ENCODE results near the gene RXRA. TPM values are rescaled to one million over a fixed set of nuclear protein-coding genes. Genes with fewer than 3 reads are reported as not detected.

RXRA gene
- total and polyA plus RNA-seq, 2 of the 13 experiments (the other 11 are each of a cell fraction or from before 2014, with no cell fraction given), result 18.9 to 29.2 TPM

DNA sequence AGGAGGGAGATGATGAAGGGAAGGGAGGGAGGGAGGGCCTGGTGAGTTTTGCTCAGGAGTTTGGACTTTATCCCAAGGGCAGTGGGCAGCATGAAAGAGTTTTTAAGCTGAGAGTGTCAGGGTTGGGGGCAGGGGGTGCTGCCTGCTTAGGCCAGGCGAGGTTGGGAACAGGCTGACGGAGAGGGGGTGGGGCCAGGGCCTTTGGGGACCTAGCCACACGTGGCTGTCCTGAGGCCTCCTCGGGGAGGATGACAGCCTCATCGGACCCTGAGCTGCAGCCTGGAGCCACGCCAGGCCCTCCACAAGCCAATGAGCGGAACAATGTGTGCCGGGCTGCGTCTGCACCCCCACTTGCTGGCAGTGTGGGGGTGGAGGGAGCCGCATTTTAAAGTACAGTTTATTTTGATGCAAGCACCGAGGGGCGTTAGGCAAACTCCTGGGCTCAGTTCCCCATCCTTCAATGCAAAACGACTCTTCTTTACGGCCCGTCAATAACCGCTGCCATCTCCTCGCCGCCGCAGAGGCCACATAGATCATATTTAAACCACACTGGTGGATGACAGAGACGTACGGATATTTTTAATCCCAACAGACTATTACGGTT, 5.3 kb upstream of the RXRA start (continued):
- TF ChIP-seq, protein P1, sequence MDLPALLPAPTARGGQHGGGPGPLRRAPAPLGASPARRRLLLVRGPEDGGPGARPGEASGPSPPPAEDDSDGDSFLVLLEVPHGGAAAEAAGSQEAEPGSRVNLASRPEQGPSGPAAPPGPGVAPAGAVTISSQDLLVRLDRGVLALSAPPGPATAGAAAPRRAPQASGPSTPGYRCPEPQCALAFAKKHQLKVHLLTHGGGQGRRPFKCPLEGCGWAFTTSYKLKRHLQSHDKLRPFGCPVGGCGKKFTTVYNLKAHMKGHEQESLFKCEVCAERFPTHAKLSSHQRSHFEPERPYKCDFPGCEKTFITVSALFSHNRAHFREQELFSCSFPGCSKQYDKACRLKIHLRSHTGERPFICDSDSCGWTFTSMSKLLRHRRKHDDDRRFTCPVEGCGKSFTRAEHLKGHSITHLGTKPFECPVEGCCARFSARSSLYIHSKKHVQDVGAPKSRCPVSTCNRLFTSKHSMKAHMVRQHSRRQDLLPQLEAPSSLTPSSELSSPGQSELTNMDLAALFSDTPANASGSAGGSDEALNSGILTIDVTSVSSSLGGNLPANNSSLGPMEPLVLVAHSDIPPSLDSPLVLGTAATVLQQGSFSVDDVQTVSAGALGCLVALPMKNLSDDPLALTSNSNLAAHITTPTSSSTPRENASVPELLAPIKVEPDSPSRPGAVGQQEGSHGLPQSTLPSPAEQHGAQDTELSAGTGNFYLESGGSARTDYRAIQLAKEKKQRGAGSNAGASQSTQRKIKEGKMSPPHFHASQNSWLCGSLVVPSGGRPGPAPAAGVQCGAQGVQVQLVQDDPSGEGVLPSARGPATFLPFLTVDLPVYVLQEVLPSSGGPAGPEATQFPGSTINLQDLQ (CRISPR knock-in tag; IDR thresholded peaks at IDR 0.05), result no peak
- no peak for TF ChIP-seq HDAC6 (IDR thresholded peaks at IDR 0.05; ENCODE audit: low read depth, low read length)
- TF ChIP-seq JDP2 (CRISPR knock-in tag; IDR thresholded peaks at IDR 0.05; ENCODE audit: borderline replicate concordance), result no peak
- TF ChIP-seq ESRRA (CRISPR knock-in tag; IDR thresholded peaks at IDR 0.05; ENCODE audit: low read depth), result 0 out of 2 replicates have a peak, but pooled peaks have one; percentile 51
- no peak for TF ChIP-seq HES4 (CRISPR knock-in tag; IDR thresholded peaks at IDR 0.05; ENCODE audit: borderline replicate concordance)
- TF ChIP-seq ZNF333 (CRISPR knock-in tag; IDR thresholded peaks at IDR 0.05; ENCODE audit: borderline replicate concordance), result no peak
- TF ChIP-seq, protein P2, sequence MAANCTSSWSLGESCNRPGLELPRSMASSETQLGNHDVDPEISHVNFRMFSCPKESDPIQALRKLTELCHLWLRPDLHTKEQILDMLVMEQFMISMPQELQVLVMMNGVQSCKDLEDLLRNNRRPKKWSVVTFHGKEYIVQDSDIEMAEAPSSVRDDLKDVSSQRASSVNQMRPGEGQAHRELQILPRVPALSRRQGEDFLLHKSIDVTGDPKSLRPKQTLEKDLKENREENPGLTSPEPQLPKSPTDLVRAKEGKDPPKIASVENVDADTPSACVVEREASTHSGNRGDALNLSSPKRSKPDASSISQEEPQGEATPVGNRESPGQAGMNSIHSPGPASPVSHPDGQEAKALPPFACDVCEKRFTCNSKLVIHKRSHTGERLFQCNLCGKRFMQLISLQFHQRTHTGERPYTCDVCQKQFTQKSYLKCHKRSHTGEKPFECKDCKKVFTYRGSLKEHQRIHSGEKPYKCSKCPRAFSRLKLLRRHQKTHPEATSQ (CRISPR knock-in tag; IDR thresholded peaks at IDR 0.05; ENCODE audit: borderline replicate concordance), result no peak
- no peak for TF ChIP-seq FIP1L1 (IDR thresholded peaks at IDR 0.05; ENCODE audit: borderline replicate concordance, insufficient read depth, low read depth, low read length)
- no peak for TF ChIP-seq HNRNPH1 (optimal IDR thresholded peaks at IDR 0.05; ENCODE audit: low read depth, low read length)
- TF ChIP-seq ZFP36 (IDR thresholded peaks at IDR 0.05; ENCODE audit: borderline replicate concordance, low read depth, low read length, partially characterized antibody), result no peak
- TF ChIP-seq TBX3 (IDR thresholded peaks at IDR 0.05; ENCODE audit: borderline replicate concordance), result no peak
- TF ChIP-seq ZSCAN9 (CRISPR knock-in tag; IDR thresholded peaks at IDR 0.05; ENCODE audit: borderline replicate concordance), result peak; percentile 40; the same call in 1 of the 2 replicates
- TF ChIP-seq NFE2 (CRISPR knock-in tag; IDR thresholded peaks at IDR 0.05), result no peak
- no peak for TF ChIP-seq SMAD1 (CRISPR knock-in tag; IDR thresholded peaks at IDR 0.05; ENCODE audit: borderline replicate concordance, low read depth)
- TF ChIP-seq, protein P3, sequence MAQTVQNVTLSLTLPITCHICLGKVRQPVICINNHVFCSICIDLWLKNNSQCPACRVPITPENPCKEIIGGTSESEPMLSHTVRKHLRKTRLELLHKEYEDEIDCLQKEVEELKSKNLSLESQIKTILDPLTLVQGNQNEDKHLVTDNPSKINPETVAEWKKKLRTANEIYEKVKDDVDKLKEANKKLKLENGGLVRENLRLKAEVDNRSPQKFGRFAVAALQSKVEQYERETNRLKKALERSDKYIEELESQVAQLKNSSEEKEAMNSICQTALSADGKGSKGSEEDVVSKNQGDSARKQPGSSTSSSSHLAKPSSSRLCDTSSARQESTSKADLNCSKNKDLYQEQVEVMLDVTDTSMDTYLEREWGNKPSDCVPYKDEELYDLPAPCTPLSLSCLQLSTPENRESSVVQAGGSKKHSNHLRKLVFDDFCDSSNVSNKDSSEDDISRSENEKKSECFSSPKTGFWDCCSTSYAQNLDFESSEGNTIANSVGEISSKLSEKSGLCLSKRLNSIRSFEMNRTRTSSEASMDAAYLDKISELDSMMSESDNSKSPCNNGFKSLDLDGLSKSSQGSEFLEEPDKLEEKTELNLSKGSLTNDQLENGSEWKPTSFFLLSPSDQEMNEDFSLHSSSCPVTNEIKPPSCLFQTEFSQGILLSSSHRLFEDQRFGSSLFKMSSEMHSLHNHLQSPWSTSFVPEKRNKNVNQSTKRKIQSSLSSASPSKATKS (CRISPR knock-in tag; IDR thresholded peaks at IDR 0.05), result no peak
- no peak for TF ChIP-seq ZNF317 (CRISPR knock-in tag; IDR thresholded peaks at IDR 0.05)
- no peak for TF ChIP-seq ARID2 (CRISPR knock-in tag; IDR thresholded peaks at IDR 0.05; ENCODE audit: borderline replicate concordance)
- TF ChIP-seq PHF20 (CRISPR knock-in tag; IDR thresholded peaks at IDR 0.05), result no peak
- no peak for TF ChIP-seq RFXAP (CRISPR knock-in tag; IDR thresholded peaks at IDR 0.05; ENCODE audit: borderline replicate concordance)
- no peak; the same call in 1 of the 2 replicates for TF ChIP-seq BRD4 (CRISPR knock-in tag; IDR thresholded peaks at IDR 0.05)
- TF ChIP-seq ZBTB38 (CRISPR knock-in tag; IDR thresholded peaks at IDR 0.05), result peak; percentile 43; the same call in 1 of the 2 replicates
- TF ChIP-seq ZMYM2 (CRISPR knock-in tag; IDR thresholded peaks at IDR 0.05), result no peak
- no peak for TF ChIP-seq ZNF350 (CRISPR knock-in tag; IDR thresholded peaks at IDR 0.05; ENCODE audit: borderline replicate concordance, low read depth)
